Measurements from ENCODE around the gene GNAZ.

GNAZ gene

GRCh38 chr22:23094695-23095681 is 24.7 kb downstream of the GNAZ start:
- no peak for DNase-seq

GRCh38 chr22:23095733-23096342 is 25.5 kb downstream of the GNAZ start:
- no peak for DNase-seq

- no peak for DNase-seq
Observed at GRCh38 chr22:23097412-23098229, 27.3 kb downstream of the GNAZ start.

GRCh38 chr22:23098230-23098705 is 27.9 kb downstream of the GNAZ start:
- no peak for DNase-seq

GRCh38 chr22:23098718-23099530 is 28.6 kb downstream of the GNAZ start:
- no peak for DNase-seq

GRCh38 chr22:23099531-23099804 is 29.1 kb downstream of the GNAZ start:
- no peak for DNase-seq

GRCh38 chr22:23100124-23100801 is 29.9 kb downstream of the GNAZ start:
- DNase-seq, result no peak

- no peak for DNase-seq
Observed at GRCh38 chr22:23101524-23101923, 31.2 kb downstream of the GNAZ start.

GRCh38 chr22:23102002-23102655 is 31.8 kb downstream of the GNAZ start:
- no peak for DNase-seq

GRCh38 chr22:23102776-23103175 is 32.5 kb downstream of the GNAZ start:
- no peak for DNase-seq

- no peak for DNase-seq
Observed at GRCh38 chr22:23103199-23103954, 33.1 kb downstream of the GNAZ start.

- no peak for DNase-seq
Observed at GRCh38 chr22:23104187-23104971, 34.1 kb downstream of the GNAZ start.

- no peak for DNase-seq
Observed at GRCh38 chr22:23105304-23105703, 35.0 kb downstream of the GNAZ start.

GRCh38 chr22:23105919-23106318 is 35.6 kb downstream of the GNAZ start:
- no peak for DNase-seq

GRCh38 chr22:23106344-23106743 is 36.0 kb downstream of the GNAZ start:
- DNase-seq, result no peak

GRCh38 chr22:23106906-23107367 is 36.6 kb downstream of the GNAZ start:
- DNase-seq, result no peak

GRCh38 chr22:23107487-23108248 is 37.3 kb downstream of the GNAZ start:
- DNase-seq, result no peak

GRCh38 chr22:23108249-23109078 is 38.1 kb downstream of the GNAZ start:
- no peak for DNase-seq

Measured in cortex of kidney (tissue), 1 donor.